NCI-H526 (cell line): ENCODE measurements around the gene PRICKLE3.
A peak's percentile ranks its signal among the peaks of the same experiment; 100 is the strongest.
"Not testable (repeated sequence)": the region's sequence is repeated elsewhere in the genome, so short reads cannot be mapped to it uniquely, and the experiment has no call there.

Source experiments
- DNase-seq, 2 experiments: peaks; one replicate each; lab custom pipeline; 2025; lab: John Stamatoyannopoulos, UW

The PRICKLE3 gene

GRCh38 chrX:49157194-49157593 is 29.0 kb downstream of the PRICKLE3 start:
- no peak for DNase-seq

- DNase-seq = peak; percentile 64 to 84
These were observed 30.0 kb downstream of the PRICKLE3 start for GRCh38 chrX:49155900-49156837.

GRCh38 chrX:49155243-49155899 is 30.8 kb downstream of the PRICKLE3 start:
- peak in 1 of 2 experiments; percentile 26 for DNase-seq

- no peak for DNase-seq
These were observed 32.7 kb downstream of the PRICKLE3 start for GRCh38 chrX:49153467-49153866.

GRCh38 chrX:49149291-49149690 is 36.9 kb downstream of the PRICKLE3 start:
- DNase-seq = not testable (repeated sequence)

GRCh38 chrX:49148390-49149100 is 37.6 kb downstream of the PRICKLE3 start:
- DNase-seq = peak in 1 of 2 experiments; percentile 64

- DNase-seq = no peak
These were observed 38.2 kb downstream of the PRICKLE3 start for GRCh38 chrX:49147936-49148335.

- no peak for DNase-seq
These were observed 38.9 kb downstream of the PRICKLE3 start for GRCh38 chrX:49147282-49147681.

GRCh38 chrX:49143154-49143553 is 43.0 kb downstream of the PRICKLE3 start:
- DNase-seq = not testable (repeated sequence)

GRCh38 chrX:49142264-49142663 is 43.9 kb downstream of the PRICKLE3 start:
- not testable (repeated sequence) for DNase-seq

- no peak for DNase-seq
These were observed 46.5 kb downstream of the PRICKLE3 start for GRCh38 chrX:49139713-49140112.

- no peak for DNase-seq
These were observed 48.7 kb downstream of the PRICKLE3 start for GRCh38 chrX:49137492-49137891.

GRCh38 chrX:49133759-49134158 is 52.4 kb downstream of the PRICKLE3 start:
- DNase-seq = no peak

- not testable (repeated sequence) for DNase-seq
These were observed 53.9 kb downstream of the PRICKLE3 start for GRCh38 chrX:49132275-49132674.

GRCh38 chrX:49129427-49129826 is 56.7 kb downstream of the PRICKLE3 start:
- no peak for DNase-seq

GRCh38 chrX:49127742-49128258 is 58.4 kb downstream of the PRICKLE3 start:
- DNase-seq = not testable (repeated sequence)
